IPS-11a (cell line): ENCODE results near the gene CYP39A1.

Experiments
- H3K4me3 ChIP-seq: one replicate; pipeline ENCODE4 v1.5.1; 2013; ENCODE audit warnings: low read depth, low read length, control low read depth

The CYP39A1 gene

DNA sequence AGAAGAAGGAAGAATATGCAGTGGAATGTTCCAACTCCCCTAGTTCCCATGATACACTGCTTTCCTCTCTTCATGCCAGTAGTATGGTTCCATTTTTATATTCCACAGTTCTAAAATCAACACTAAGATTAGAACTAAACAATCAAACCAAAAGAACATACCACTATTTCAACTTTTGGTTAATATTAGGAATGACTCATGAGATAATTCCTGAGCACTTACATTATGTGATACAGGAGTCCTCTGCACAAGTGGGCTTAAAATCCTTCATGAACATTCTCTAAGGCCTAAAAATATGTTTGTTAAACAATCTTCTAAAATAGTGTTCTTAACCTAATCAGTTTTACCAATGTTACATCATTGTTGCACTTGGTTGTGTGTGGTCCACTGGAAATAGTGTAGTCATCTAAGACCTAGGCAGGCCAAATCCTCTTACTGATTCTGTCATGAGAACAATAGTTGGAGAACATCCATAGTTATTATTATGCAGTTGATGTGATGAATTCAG, 131.1 kb downstream of the CYP39A1 start:
- no peak overlapping the region for H3K4me3 ChIP-seq

- H3K4me3 ChIP-seq, result no peak overlapping the region
Observed at GRCh38 chr6:46517202-46517601, 135.4 kb downstream of the CYP39A1 start.

- H3K4me3 ChIP-seq, result no peak overlapping the region
Observed at GRCh38 chr6:46513533-46513932, 139.1 kb downstream of the CYP39A1 start.

DNA sequence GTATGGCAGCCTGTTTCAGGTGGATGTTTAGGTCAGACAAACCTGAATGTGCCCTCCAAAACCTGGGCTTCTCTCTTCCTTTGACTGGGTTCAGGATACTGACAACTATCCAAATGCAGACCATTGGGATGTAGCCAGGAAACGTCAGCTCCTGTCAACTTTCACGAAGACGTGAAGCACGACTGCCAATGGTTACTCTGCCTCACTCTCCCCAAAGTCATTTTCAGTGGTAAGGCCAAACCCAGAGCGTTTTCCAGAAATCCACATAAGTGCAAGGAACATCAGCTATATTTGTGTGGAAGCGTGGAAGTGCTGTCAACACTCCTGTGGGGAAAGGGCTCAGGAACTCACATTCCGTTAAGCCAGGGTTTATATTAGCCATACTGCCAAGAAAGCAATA, 141.3 kb downstream of the CYP39A1 start:
- H3K4me3 ChIP-seq, result no peak overlapping the region

DNA sequence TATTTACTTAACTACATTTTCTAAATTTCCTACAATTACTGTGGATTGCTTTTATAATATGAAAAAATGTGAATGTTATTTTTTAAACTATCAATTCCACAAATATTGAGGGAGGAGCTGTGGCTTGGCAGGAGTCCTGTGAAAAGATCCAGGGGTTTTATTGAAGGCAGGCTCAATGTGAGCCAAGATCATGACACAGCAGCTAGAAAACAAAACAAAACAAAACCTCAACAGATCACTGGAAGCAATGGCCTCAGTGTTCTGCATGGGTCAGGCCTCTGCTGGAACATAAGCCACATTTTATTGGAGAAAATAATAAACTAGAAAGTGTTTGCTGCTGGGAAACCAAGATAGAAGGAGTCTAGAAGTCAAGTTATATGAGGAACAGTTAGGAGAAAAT, 142.0 kb downstream of the CYP39A1 start:
- no peak overlapping the region for H3K4me3 ChIP-seq

DNA sequence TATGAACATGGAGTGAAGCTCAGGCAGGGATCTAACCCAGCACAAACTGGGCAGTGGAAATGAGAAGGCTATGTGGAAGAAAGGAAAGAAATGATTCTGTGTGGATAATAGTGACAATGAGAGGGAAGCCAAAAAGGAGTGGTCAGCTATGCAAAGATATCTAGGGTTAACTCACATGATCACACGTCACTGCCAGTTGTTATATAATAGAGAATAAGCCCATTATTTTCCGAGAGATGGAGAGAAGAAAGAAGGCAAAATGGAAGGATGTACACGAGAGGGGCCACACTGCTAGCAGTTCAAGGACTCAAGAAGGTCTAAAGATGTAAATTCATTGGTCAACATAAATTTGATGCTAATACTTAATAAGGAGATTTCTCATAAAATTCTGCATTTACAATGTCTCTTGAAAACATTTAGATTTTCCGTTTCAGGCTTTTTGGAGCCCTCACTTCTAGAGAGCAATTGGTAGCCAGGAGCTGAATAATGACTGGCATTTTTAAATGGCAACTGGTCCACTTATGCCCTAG, 142.6 kb downstream of the CYP39A1 start:
- no peak overlapping the region for H3K4me3 ChIP-seq

DNA sequence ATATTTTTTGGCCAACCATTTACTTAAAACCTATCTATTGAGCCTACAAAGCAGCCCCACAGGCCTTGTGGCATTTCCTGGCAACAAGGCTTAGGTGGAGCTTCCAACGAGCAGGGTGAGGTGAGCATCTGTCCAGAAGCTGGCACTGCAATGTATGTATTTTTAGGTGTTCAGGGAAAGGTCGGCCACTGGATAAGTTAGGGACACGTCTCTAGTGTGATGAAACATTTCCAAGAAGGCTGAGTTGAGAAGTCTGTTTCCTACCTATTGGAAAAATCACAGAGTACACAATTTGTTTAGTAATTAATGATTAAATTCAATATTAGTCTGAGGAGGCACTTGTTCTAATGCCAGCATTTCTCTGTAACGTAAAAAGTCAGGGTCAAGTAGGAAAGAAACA, 143.6 kb downstream of the CYP39A1 start:
- no peak overlapping the region for H3K4me3 ChIP-seq

DNA sequence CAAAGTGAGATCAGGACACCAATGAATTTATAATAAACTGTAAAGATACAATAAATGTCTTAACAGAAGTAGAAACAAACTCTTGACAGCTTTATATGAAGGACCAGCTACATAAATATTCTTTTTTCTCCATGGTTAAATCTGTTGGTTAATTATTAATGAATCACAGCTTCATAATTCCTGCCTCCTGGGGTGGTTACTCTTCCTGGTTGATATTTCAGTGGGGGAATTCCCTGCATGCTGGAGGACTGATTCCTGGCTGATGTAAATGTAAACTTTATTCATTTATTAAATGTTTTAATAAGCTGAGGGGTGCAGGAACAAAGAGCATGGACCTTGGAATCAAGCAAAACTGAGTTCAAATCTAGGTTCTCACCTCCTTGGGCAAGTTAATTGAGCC, 145.2 kb downstream of the CYP39A1 start:
- no peak overlapping the region for H3K4me3 ChIP-seq

DNA sequence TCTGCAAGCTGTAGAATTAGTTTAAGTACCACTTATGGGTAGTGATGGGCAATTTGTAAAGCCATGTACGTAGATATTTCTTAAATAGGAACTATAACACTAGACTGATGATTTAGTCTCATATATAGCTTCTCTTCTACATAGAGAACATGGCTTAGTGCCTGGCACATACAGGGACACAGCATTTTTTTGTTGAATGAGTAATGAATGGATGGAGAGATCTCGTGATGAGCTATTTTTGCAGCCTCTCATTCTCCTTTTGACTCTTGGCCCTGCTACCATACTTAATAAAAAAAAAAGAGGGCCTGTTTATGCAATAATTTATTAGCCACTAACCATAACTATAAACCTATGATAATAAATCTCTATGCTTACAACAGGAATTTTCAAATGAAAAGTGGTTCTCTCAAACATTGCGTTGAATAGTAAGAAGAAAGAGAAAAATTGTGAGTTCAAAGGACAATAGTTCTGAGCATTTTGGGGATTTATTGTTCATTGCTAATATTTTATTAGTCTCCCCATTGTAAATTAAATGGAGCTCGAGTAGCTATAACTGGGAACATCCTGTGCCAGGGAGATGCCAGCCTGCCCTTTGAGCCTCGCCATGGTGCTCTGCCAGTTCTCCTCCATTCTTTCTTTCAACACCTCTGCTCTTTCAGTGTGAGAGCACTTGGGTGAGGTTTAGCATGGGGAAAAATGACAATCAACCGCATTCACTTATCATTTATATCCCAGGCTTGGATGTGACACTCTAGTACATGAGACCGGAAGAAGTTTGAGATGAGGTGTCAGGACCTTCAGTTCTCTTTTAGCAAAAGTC, 146.7 kb downstream of the CYP39A1 start:
- H3K4me3 ChIP-seq, result no peak overlapping the region

- no peak overlapping the region for H3K4me3 ChIP-seq
Observed at GRCh38 chr6:46504242-46504641, 148.4 kb downstream of the CYP39A1 start.

DNA sequence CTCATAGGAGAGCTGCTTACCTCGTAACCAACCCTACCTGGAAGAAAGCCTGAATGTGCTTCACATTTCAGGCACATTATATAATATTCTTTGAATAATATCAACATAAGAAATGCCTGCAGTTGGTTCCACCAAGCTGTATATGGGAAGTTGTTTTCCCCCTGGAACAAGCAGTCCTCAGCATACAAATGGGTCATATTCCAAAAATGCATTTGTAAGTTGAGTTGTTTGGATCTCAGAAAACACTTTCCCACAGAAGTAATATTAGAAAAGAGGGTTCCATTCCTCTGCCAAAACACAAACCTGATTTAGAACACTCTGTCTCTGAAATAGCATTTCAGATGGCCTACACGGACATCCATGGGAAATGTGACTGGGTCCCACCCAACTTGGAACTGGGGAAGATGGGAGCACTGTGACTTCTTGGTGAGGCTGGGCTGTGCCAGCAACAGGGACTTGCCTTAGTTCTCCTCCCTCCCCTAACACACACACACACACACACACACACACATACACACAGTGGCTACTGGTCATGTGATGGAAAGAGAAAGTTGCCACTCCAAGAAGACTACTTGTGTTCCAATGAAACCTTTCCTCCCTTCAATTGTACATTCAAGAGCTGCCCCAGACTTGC, 150.0 kb downstream of the CYP39A1 start:
- no peak overlapping the region for H3K4me3 ChIP-seq

GRCh38 chr6:46501136-46502089, 151.2 kb downstream of the CYP39A1 start:
- H3K4me3 ChIP-seq, result no peak overlapping the region

DNA sequence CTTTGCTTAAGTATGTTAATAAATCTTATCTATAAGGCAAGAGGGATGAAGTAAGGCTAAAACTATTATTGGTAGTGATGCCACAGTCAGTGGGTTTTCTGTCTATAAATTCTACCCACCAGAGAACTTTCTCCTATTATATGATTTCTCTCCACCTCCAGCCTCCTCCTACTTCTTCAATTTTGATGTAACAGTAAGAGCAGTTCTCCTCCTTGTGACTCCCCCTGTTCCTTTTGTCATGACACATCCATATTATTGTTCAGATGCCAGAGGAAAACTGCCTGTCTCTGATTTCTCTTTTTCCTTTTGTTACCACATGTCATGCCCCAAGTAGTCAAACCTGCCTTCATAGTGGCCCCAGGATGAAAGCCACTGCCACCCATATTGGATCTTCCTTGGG, 152.2 kb downstream of the CYP39A1 start:
- no peak overlapping the region for H3K4me3 ChIP-seq
